IMR-90 (cell line): ENCODE measurements around the gene TPO. TPM values are rescaled to one million over a fixed set of nuclear protein-coding genes. Genes with fewer than 3 reads are reported as not detected.

Experiments
- ATAC-seq: fragments of 200-7000 bp; cut with Tn5 transposase; 2 replicates; pipeline ENCODE4 v1.9.1; 2020; ENCODE audit warnings: low read depth, mild to moderate bottlenecking, moderate library complexity
- BruUV-seq: library from RNA; stranded (reverse); fragments of 400-500 nt; replicated peaks from 2 replicates; lab custom pipeline; 2021; lab: Mats Ljungman, UMichigan
- CTCF ChIA-PET: fragments of 300-600 bp; formaldehyde crosslinking; extraction: SDS; loops from one replicate; lab custom pipeline; 2021; ENCODE audit warnings: antibody characterized with exemption; lab: Yijun Ruan, JAX
- POLR2A ChIA-PET: fragments of 300-600 bp; sonication (Branson Sonifier 250); formaldehyde crosslinking; loops from one replicate; lab custom pipeline; 2022; ENCODE audit warnings: antibody characterized with exemption; ENCODE audit not compliant: unreplicated experiment; lab: Charles Lee
- DNase-seq: peaks from one replicate; pipeline ENCODE4 v3.0.0; 2013
- H2AFZ ChIP-seq: replicated peaks from 2 replicates; pipeline ENCODE3; 2013; ENCODE audit warnings: low read length, mild to moderate bottlenecking; ENCODE audit not compliant: poor library complexity
- H2AK5ac ChIP-seq: 2 replicates; pipeline ENCODE4 v1.6.1; 2013; ENCODE audit warnings: low read depth, low read length, inconsistent platforms
- H2AK9ac ChIP-seq: replicated peaks from 2 replicates; pipeline ENCODE3; 2013; ENCODE audit warnings: mild to moderate bottlenecking, low read depth, low read length, moderate library complexity; ENCODE audit not compliant: poor library complexity
- H2BK120ac ChIP-seq: 2 replicates; pipeline ENCODE4 v1.6.1; 2013; ENCODE audit warnings: low read depth, low read length, inconsistent platforms
- H2BK15ac ChIP-seq: 3 replicates; pipeline ENCODE4 v1.6.1; 2013; ENCODE audit warnings: low read depth, low read length, inconsistent platforms
- H2BK20ac ChIP-seq: 2 replicates; pipeline ENCODE4 v1.6.1; 2013; ENCODE audit warnings: low read depth, mild to moderate bottlenecking, inconsistent platforms, low read length, moderate library complexity
- H2BK5ac ChIP-seq: 2 replicates; pipeline ENCODE4 v1.6.1; 2013; ENCODE audit warnings: mild to moderate bottlenecking, low read depth, low read length, inconsistent platforms; ENCODE audit not compliant: poor library complexity, severe bottlenecking
- H3K14ac ChIP-seq: replicated peaks from 2 replicates; pipeline ENCODE4 v1.6.1; 2013; ENCODE audit warnings: low read depth, low read length, inconsistent platforms
- H3K18ac ChIP-seq: 2 replicates; pipeline ENCODE4 v1.6.1; 2013; ENCODE audit warnings: low read depth, low read length, control low read depth
- H3K23ac ChIP-seq: 2 replicates; pipeline ENCODE4 v1.6.1; 2013; ENCODE audit warnings: low read depth, low read length, inconsistent platforms
- H3K27ac ChIP-seq: 2 replicates; pipeline ENCODE4 v1.5.1; 2013; ENCODE audit warnings: mild to moderate bottlenecking, control low read depth, low read length; ENCODE audit not compliant: insufficient read depth
- H3K27me3 ChIP-seq: 2 replicates; pipeline ENCODE4 v1.6.1; 2013; ENCODE audit warnings: low read length; ENCODE audit not compliant: control insufficient read depth, insufficient read depth
- H3K36me3 ChIP-seq: 2 replicates; pipeline ENCODE4 v1.6.1; 2013; ENCODE audit warnings: low read length, mixed read lengths; ENCODE audit not compliant: control insufficient read depth, insufficient read depth
- H3K4ac ChIP-seq: 2 replicates; pipeline ENCODE4 v1.6.1; 2013; ENCODE audit warnings: low read depth, low read length, inconsistent platforms
- H3K4me1 ChIP-seq: 2 replicates; pipeline ENCODE4 v1.6.1; 2013; ENCODE audit warnings: low read length, mixed read lengths; ENCODE audit not compliant: control insufficient read depth, insufficient read depth
- H3K4me2 ChIP-seq: 2 replicates; pipeline ENCODE4 v1.6.1; 2013; ENCODE audit warnings: low read depth, mild to moderate bottlenecking, control low read depth, low read length, moderate library complexity
- H3K4me3 ChIP-seq: 2 replicates; pipeline ENCODE4 v1.5.1; 2013; ENCODE audit warnings: low read depth, mild to moderate bottlenecking, control low read depth, low read length, moderate library complexity; ENCODE audit not compliant: insufficient read depth
- H3K56ac ChIP-seq: 2 replicates; pipeline ENCODE4 v1.6.1; 2013; ENCODE audit warnings: low read length, inconsistent platforms; ENCODE audit not compliant: insufficient read depth; ENCODE audit errors: extremely low read depth
- H3K79me1 ChIP-seq, 2 experiments: 2 replicates each; pipeline ENCODE4 v1.6.1; 2013; ENCODE audit warnings: low read length in 2 of 2, inconsistent platforms in 1 of 2, low read depth in 1 of 2
- H3K9ac ChIP-seq: 2 replicates; pipeline ENCODE4 v1.6.1; 2013; ENCODE audit warnings: low read depth, low read length, control low read depth
- H3K9me1 ChIP-seq: 2 replicates; pipeline ENCODE4 v1.6.1; 2013; ENCODE audit warnings: low read length, inconsistent platforms; ENCODE audit not compliant: insufficient read depth
- H3K9me3 ChIP-seq: 2 replicates; pipeline ENCODE4 v1.6.1; 2013; ENCODE audit warnings: low read length; ENCODE audit not compliant: control insufficient read depth, insufficient read depth
- H4K20me1 ChIP-seq: 2 replicates; pipeline ENCODE4 v1.6.1; 2013; ENCODE audit warnings: low read length, inconsistent platforms; ENCODE audit not compliant: insufficient read depth
- H4K5ac ChIP-seq: 2 replicates; pipeline ENCODE4 v1.6.1; 2013; ENCODE audit warnings: mild to moderate bottlenecking, low read depth, low read length, control low read depth
- H4K8ac ChIP-seq, 2 experiments: 2 replicates each; pipeline ENCODE4 v1.6.1; 2013; ENCODE audit warnings: low read depth in 2 of 2, low read length in 2 of 2, control low read depth in 1 of 2, inconsistent platforms in 1 of 2
- H4K91ac ChIP-seq: 2 replicates; pipeline ENCODE4 v1.6.1; 2013; ENCODE audit warnings: low read depth, low read length, inconsistent platforms; ENCODE audit not compliant: insufficient read depth
- BHLHE40 ChIP-seq: fragments of 150-350 bp; IDR thresholded peaks from 2 replicates; pipeline ENCODE4 v1.6.1; 2016; ENCODE audit warnings: mild to moderate bottlenecking, low read depth, low read length
- MXI1 ChIP-seq: IDR thresholded peaks from 2 replicates; pipeline ENCODE4 v1.6.1; 2012; ENCODE audit warnings: low read depth, mild to moderate bottlenecking, low read length, moderate library complexity, borderline replicate concordance
- SMC3 ChIP-seq: fragments of 150-350 bp; IDR thresholded peaks from 2 replicates; pipeline ENCODE4 v1.6.1; 2016; ENCODE audit warnings: low read depth, mild to moderate bottlenecking, antibody characterized with exemption, low read length, moderate library complexity
- WGBS, 2 experiments: methylation state at CpG; one replicate each; pipeline versions ENCODE4 v1.1.5 to v1.1.7; 2013; ENCODE audit warnings: missing lambda C conversion rate in 2 of 2; ENCODE audit not compliant: insufficient read length in 1 of 2; ENCODE audit errors: extremely low coverage in 2 of 2; 5-methylcytosine and 5-hydroxymethylcytosine counted together
- dilution Hi-C: fragments of 300-500 bp; cut with HindIII; formaldehyde crosslinking; loops from one replicate; pipeline ENCODE4 v1.14.3; 2018; ENCODE audit warnings: low sequenced_read_pairs; ENCODE audit not compliant: unreplicated experiment
- in situ Hi-C: fragments of 300-500 bp; cut with MboI; formaldehyde crosslinking; loops from 3 replicates; pipeline ENCODE4 v1.14.3; 2019; ENCODE audit warnings: low sequenced_read_pairs, inconsistent platforms, mixed read lengths
- intact Hi-C: fragments of 100-400 bp; cut with micrococcal nuclease; formaldehyde crosslinking; loops from 2 replicates; pipeline ENCODE4 v1.10.0; 2022
- polyA plus RNA-seq, 3 experiments: library from polyadenylated mRNA; depleted of rRNA; stranded (reverse); fragments of >200 nt; gene quantifications; 2 replicates each; pipeline ENCODE4 v1.2.3, GENCODE V29; 2012; ENCODE audit warnings: low replicate concordance in 1 of 3
- total RNA-seq: library from RNA; depleted of rRNA; stranded (reverse); fragments of >200 nt; gene quantifications from 2 replicates; pipeline ENCODE4 v1.2.3, GENCODE V29; 2012

Gene TPO
- total and polyA plus RNA-seq, 2 of the 4 experiments (the other 2 are of a cell fraction) = not detected

DNA sequence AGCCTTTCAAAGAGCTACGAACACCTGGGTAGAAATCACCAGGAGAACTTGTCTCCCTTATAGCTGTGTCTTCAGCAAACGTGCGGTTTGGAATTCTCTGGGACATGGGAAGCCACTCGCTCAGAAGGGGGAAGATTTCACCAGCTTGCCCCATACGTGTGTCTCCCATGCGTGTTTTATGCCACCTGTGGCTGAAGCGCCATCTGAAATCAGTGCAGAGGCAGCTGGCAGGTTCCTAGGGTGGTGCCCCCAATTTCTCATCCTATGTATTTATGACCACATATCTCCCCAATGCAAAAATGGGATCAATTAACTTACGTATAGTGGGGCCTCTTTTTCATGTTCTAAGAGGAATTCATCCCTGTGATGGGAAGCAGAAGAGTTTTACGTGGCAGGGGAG lies 81.6 kb downstream of the TPO start:
- dilution Hi-C loops (no loop called here), intact Hi-C loops (no loop called here), in situ Hi-C loops (no loop called here)
- Histone ChIP-seq H4K5ac (no peak overlapping the region), H3K79me1 (no peaks in the 10 kb centered on the region), H2AFZ (no peak overlapping the region), H3K4me1 (no peaks in the 10 kb centered on the region), H4K20me1 (no peaks in the 10 kb centered on the region), H2BK15ac (no peak overlapping the region), H3K36me3 (no peaks in the 10 kb centered on the region), H3K56ac (no peak overlapping the region), H3K4me3 (no peak overlapping the region), H3K9ac (no peak overlapping the region), H2BK20ac (no peak overlapping the region), H3K14ac (no peak overlapping the region), H3K27ac (no peak overlapping the region), H2AK9ac (no peak overlapping the region), H3K4me2 (no peak overlapping the region), H4K91ac (no peak overlapping the region), H3K18ac (no peak overlapping the region), H3K9me1 (no peaks in the 10 kb centered on the region), H3K9me3 (no peaks in the 10 kb centered on the region), H4K8ac (no peak overlapping the region), H2AK5ac (no peak overlapping the region), H3K27me3 (no peaks in the 10 kb centered on the region; the same call in 1 of the 2 replicates), H2BK5ac (no peak overlapping the region), H3K4ac (no peak overlapping the region), H3K23ac (no peak overlapping the region), H2BK120ac (no peak overlapping the region)
- no TSS peak for BruUV-seq
- DNase-seq = no peak
- WGBS, 2 experiments = 80% methylated on average over 2 of the region's 9 CpGs; no CpG with 5 or more reads in 1 of the 2 experiments
- TF ChIP-seq MXI1 = no peak
- no peak for TF ChIP-seq SMC3
- TF ChIP-seq BHLHE40 = no peak
- POLR2A ChIA-PET = no interaction called here
- no peak for ATAC-seq
- CTCF ChIA-PET = no interaction called here
